ENCODE results near the gene TCTA.

TCTA gene

GRCh38 chr3:49461443-49462171 is 49.4 kb downstream of the TCTA start:
- peak; percentile 83 for FAIRE-seq

- FAIRE-seq: no peak
Observed at GRCh38 chr3:49462222-49462621, 50.0 kb downstream of the TCTA start.

- no peak for FAIRE-seq
Observed at GRCh38 chr3:49465270-49466034, 53.2 kb downstream of the TCTA start.

All from G401.6 (cell line).